DND-41 (cell line): ENCODE results near the gene MRPS14.

ENCODE experiments used
- CTCF ChIP-seq: IDR thresholded peaks from 2 replicates; pipeline ENCODE4 v1.5.1; 2012; ENCODE audit warnings: borderline replicate concordance, low read length, moderate library complexity, mild to moderate bottlenecking; ENCODE audit not compliant: poor library complexity, severe bottlenecking; ENCODE audit errors: extremely low read depth
- EZH2 ChIP-seq: IDR thresholded peaks from 3 replicates; pipeline ENCODE4 v1.6.1; 2012; ENCODE audit warnings: borderline replicate concordance, low read depth, mild to moderate bottlenecking, moderate library complexity, low read length, inconsistent platforms; ENCODE audit not compliant: severe bottlenecking

GRCh38 chr1:175067362-175068106, 44.3 kb upstream of the MRPS14 start, which contains the start of gene TNN:
- TF ChIP-seq CTCF (no peak), EZH2 (no peak)
